SK-N-SH (cell line): ENCODE measurements around the gene NLGN2. TPM values are rescaled to one million over a fixed set of nuclear protein-coding genes. Genes with fewer than 3 reads are reported as not detected.

Experiments
- CTCF ChIA-PET: fragments of 300-600, 350-600 bp; formaldehyde crosslinking; extraction: SDS; loops from one replicate; lab custom pipeline; 2021; lab: Yijun Ruan, JAX
- POLR2A ChIA-PET: fragments of 350-600 bp; sonication (Branson Sonifier 250); formaldehyde crosslinking; extraction: SDS; loops from one replicate; lab custom pipeline; 2020; ENCODE audit warnings: antibody characterized with exemption, inconsistent platforms; lab: Yijun Ruan, JAX
- DNase-seq: peaks from one replicate; pipeline ENCODE4 v3.0.0; 2012
- H2AFZ ChIP-seq: fragments of 200-600 bp; sonication (generic); 2 replicates; pipeline ENCODE4 v1.8.1; 2016; ENCODE audit warnings: antibody characterized with exemption, mild to moderate bottlenecking, low read depth
- H3F3A ChIP-seq: fragments of 200-600 bp; sonication (generic); replicated peaks from 2 replicates; pipeline ENCODE3; 2016; ENCODE audit warnings: antibody characterized with exemption, mild to moderate bottlenecking; ENCODE audit not compliant: insufficient read depth
- H3K27ac ChIP-seq, 2 experiments: fragments of 200-500 bp in 1 of 2; fragments of 200-600 bp in 1 of 2; sonication (Bioruptor generic) in 1 of 2; sonication (generic), shearing (Covaris generic) in 1 of 2; 2 replicates each; pipeline versions ENCODE4 v1.5.1 to v1.6.1; 2014 to 2016; ENCODE audit warnings: low read depth in 2 of 2, inconsistent platforms in 1 of 2, low read length in 1 of 2, mild to moderate bottlenecking in 1 of 2, mixed read lengths in 1 of 2
- H3K27me3 ChIP-seq: fragments of 200-600 bp; sonication (generic), shearing (Covaris generic); 2 replicates; pipeline ENCODE4 v1.6.1; 2016; ENCODE audit warnings: mixed run types; ENCODE audit not compliant: insufficient read depth
- H3K36me3 ChIP-seq, 2 experiments: fragments of 200-500 bp in 1 of 2; fragments of 200-600 bp in 1 of 2; sonication (Bioruptor generic) in 1 of 2; sonication (generic) in 1 of 2; replicated peaks in 1 of 2; 2 replicates each; pipeline versions ENCODE3 to v1.5.1; 2014 to 2016; ENCODE audit warnings: low read length in 1 of 2, mild to moderate bottlenecking in 1 of 2; ENCODE audit not compliant: insufficient read depth in 2 of 2, control insufficient read depth in 1 of 2
- H3K4me1 ChIP-seq, 2 experiments: fragments of 200-500 bp in 1 of 2; fragments of 200-600 bp in 1 of 2; sonication (Bioruptor generic) in 1 of 2; sonication (generic), shearing (Covaris generic) in 1 of 2; 2 replicates each; pipeline versions ENCODE4 v1.5.1 to v1.6.1; 2014 to 2016; ENCODE audit warnings: low read depth in 1 of 2, low read length in 1 of 2, mixed run types in 1 of 2; ENCODE audit not compliant: insufficient read depth in 2 of 2, control insufficient read depth in 1 of 2
- H3K4me2 ChIP-seq: fragments of 200-600 bp; sonication (generic), shearing (Covaris generic); 2 replicates; pipeline ENCODE4 v1.6.1; 2017; ENCODE audit warnings: mixed run types
- H3K4me3 ChIP-seq, 2 experiments: fragments of 200-500 bp in 1 of 2; fragments of 200-600 bp in 1 of 2; sonication (Bioruptor generic) in 1 of 2; sonication (generic), shearing (Covaris generic) in 1 of 2; 2 replicates each; pipeline versions ENCODE4 v1.5.1 to v1.8.1; 2014 to 2016; ENCODE audit warnings: low read depth in 2 of 2, inconsistent platforms in 1 of 2, low read length in 1 of 2, mild to moderate bottlenecking in 1 of 2, mixed read lengths in 1 of 2, moderate library complexity in 1 of 2
- H3K79me2 ChIP-seq: fragments of 200-600 bp; sonication (generic); 2 replicates; pipeline ENCODE4 v1.8.1; 2017; ENCODE audit warnings: mild to moderate bottlenecking; ENCODE audit not compliant: insufficient read depth
- H3K9ac ChIP-seq: fragments of 200-600 bp; sonication (generic); 2 replicates; pipeline ENCODE4 v1.6.1; 2017; ENCODE audit warnings: mixed run types
- H3K9me2 ChIP-seq: fragments of 200-600 bp; sonication (generic); 2 replicates; pipeline ENCODE4 v1.6.1; 2017; ENCODE audit warnings: mixed run types
- H3K9me3 ChIP-seq: fragments of 200-600 bp; sonication (generic); 2 replicates; pipeline ENCODE4 v1.6.1; 2017; ENCODE audit warnings: mixed run types, mild to moderate bottlenecking, moderate library complexity
- H4K20me1 ChIP-seq: fragments of 200-600 bp; sonication (generic); 2 replicates; pipeline ENCODE4 v1.6.1; 2017; ENCODE audit warnings: mild to moderate bottlenecking, mixed run types; ENCODE audit not compliant: insufficient read depth
- CHD2 ChIP-seq: fragments of 150-350 bp; IDR thresholded peaks from 2 replicates; pipeline ENCODE4 v1.6.1; 2018; ENCODE audit warnings: low read length; ENCODE audit not compliant: partially characterized antibody
- FOSL2 ChIP-seq: IDR thresholded peaks from 2 replicates; pipeline ENCODE4 v1.4.0; 2012; ENCODE audit warnings: low read depth, mild to moderate bottlenecking, moderate library complexity, borderline replicate concordance
- FOXM1 ChIP-seq: IDR thresholded peaks from 2 replicates; pipeline ENCODE4 v1.4.0; 2012; ENCODE audit warnings: low read depth, mild to moderate bottlenecking
- IRF3 ChIP-seq: fragments of 150-350 bp; IDR thresholded peaks from 2 replicates; pipeline ENCODE4 v1.6.1; 2016; ENCODE audit warnings: mild to moderate bottlenecking, low read depth, low read length
- MXI1 ChIP-seq: IDR thresholded peaks from 2 replicates; pipeline ENCODE4 v1.6.1; 2012; ENCODE audit warnings: mild to moderate bottlenecking, low read depth, low read length, improper control_type of control experiment
- NFIC ChIP-seq: IDR thresholded peaks from 2 replicates; pipeline ENCODE4 v1.4.0; 2012; ENCODE audit warnings: borderline replicate concordance
- NRF1 ChIP-seq: IDR thresholded peaks from 2 replicates; pipeline ENCODE4 v1.6.1; 2012; ENCODE audit warnings: low read depth, mild to moderate bottlenecking, low read length
- POLR2AphosphoS5 ChIP-seq: IDR thresholded peaks from 2 replicates; pipeline ENCODE4 v1.6.1; 2012; ENCODE audit warnings: low read depth, low read length
- RAD21 ChIP-seq: IDR thresholded peaks from 2 replicates; pipeline ENCODE4 v1.6.1; 2012; ENCODE audit warnings: mild to moderate bottlenecking, low read length
- RXRA ChIP-seq: IDR thresholded peaks from 2 replicates; pipeline ENCODE4 v1.4.0; 2012; ENCODE audit warnings: low read depth, mild to moderate bottlenecking, borderline replicate concordance
- SIN3A ChIP-seq: IDR thresholded peaks from 2 replicates; pipeline ENCODE4 v1.6.1; 2012; ENCODE audit warnings: low read depth, mild to moderate bottlenecking, low read length, moderate library complexity, borderline replicate concordance
- TAF1 ChIP-seq: IDR thresholded peaks from 2 replicates; pipeline ENCODE4 v1.6.1; 2012; ENCODE audit warnings: low read depth, mild to moderate bottlenecking, low read length, moderate library complexity, borderline replicate concordance
- TCF12 ChIP-seq: IDR thresholded peaks from 2 replicates; pipeline ENCODE4 v1.4.0; 2012
- USF1 ChIP-seq: IDR thresholded peaks from 2 replicates; pipeline ENCODE4 v1.4.0; 2012; ENCODE audit warnings: low read depth, borderline replicate concordance
- WGBS: methylation state at CpG from one replicate; pipeline ENCODE4 v1.1.6; 2017; ENCODE audit warnings: low lambda C conversion rate; 5-methylcytosine and 5-hydroxymethylcytosine counted together
- polyA plus RNA-seq, 3 experiments: library from polyadenylated mRNA; depleted of rRNA; stranded (reverse); fragments of >200 nt; gene quantifications; 2 replicates each; pipeline ENCODE4 v1.2.3, GENCODE V29; 2012
- TF ChIP-seq, protein P1 (sequence below): IDR thresholded peaks from 2 replicates; pipeline ENCODE4 v1.4.0; 2012; ENCODE audit warnings: low read depth
- TF ChIP-seq, protein P2 (sequence below): fragments of 200-600 bp; sonication (generic); IDR thresholded peaks from 2 replicates; pipeline ENCODE4 v1.6.1; 2017; ENCODE audit warnings: antibody characterized with exemption, mild to moderate bottlenecking, moderate library complexity
- TF ChIP-seq, protein P3 (sequence below): IDR thresholded peaks from 2 replicates; pipeline ENCODE4 v1.6.1; 2012; ENCODE audit warnings: mild to moderate bottlenecking, low read depth, low read length, moderate library complexity
- TF ChIP-seq, protein P4 (sequence below): IDR thresholded peaks from 2 replicates; pipeline ENCODE4; 2012

Gene NLGN2
- polyA plus RNA-seq, 1 of the 3 experiments (the other 2 are of a cell fraction): 29.9 TPM

- no peak for TF ChIP-seq FOSL2
- TF ChIP-seq SIN3A: no peak
- no peak for TF ChIP-seq RAD21
- no peak for TF ChIP-seq NFIC
- TF ChIP-seq MXI1: no peak
- no peak for TF ChIP-seq RXRA
- no peak for TF ChIP-seq POLR2AphosphoS5
- no peak for TF ChIP-seq USF1
- no peak for TF ChIP-seq FOXM1
- TF ChIP-seq, all 33 proteins: peak for 0
- CTCF ChIA-PET: interaction anchor here (0.7 kb wide), 1 partner anchor 19 kb away, joined by 3 read pairs; the partner anchor contains the start of gene CHRNB1
- DNase-seq: no peak
Observed at GRCh38 chr17:7425756-7426155, 18.1 kb downstream of the NLGN2 start.

GRCh38 chr17:7426203-7426863 lies 18.7 kb downstream of the NLGN2 start:
- no peak overlapping the region for H3K27ac ChIP-seq
- no peak overlapping the region for H3K4me2 ChIP-seq
- no peak overlapping the region for H3K9ac ChIP-seq
- no peaks in the 10 kb centered on the region for H3K36me3 ChIP-seq
- H3F3A ChIP-seq: no peaks in the 10 kb centered on the region
- 87% methylated on average over 30 of the region's 33 CpGs for WGBS
- H3K4me3 ChIP-seq: no peak overlapping the region
- no peaks in the 10 kb centered on the region for H3K4me1 ChIP-seq
- ChIA-PET POLR2A (no interaction called here), CTCF (interaction anchor here (1.6 kb wide), 1 partner anchor 11 kb away, joined by 7 read pairs; no protein-coding TSS in a partner anchor)
- H2AFZ ChIP-seq: no peak overlapping the region
- no peaks in the 10 kb centered on the region for H3K9me3 ChIP-seq
- no peaks in the 10 kb centered on the region for H3K27me3 ChIP-seq
- no peaks in the 10 kb centered on the region for H4K20me1 ChIP-seq
- no peak for DNase-seq
- H3K9me2 ChIP-seq: no peaks in the 10 kb centered on the region
- no peaks in the 10 kb centered on the region for H3K79me2 ChIP-seq
- TF ChIP-seq TAF1: no peak
- TF ChIP-seq, protein P1, sequence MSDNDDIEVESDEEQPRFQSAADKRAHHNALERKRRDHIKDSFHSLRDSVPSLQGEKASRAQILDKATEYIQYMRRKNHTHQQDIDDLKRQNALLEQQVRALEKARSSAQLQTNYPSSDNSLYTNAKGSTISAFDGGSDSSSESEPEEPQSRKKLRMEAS: no peak
- TF ChIP-seq TCF12: no peak
- TF ChIP-seq, protein P2, sequence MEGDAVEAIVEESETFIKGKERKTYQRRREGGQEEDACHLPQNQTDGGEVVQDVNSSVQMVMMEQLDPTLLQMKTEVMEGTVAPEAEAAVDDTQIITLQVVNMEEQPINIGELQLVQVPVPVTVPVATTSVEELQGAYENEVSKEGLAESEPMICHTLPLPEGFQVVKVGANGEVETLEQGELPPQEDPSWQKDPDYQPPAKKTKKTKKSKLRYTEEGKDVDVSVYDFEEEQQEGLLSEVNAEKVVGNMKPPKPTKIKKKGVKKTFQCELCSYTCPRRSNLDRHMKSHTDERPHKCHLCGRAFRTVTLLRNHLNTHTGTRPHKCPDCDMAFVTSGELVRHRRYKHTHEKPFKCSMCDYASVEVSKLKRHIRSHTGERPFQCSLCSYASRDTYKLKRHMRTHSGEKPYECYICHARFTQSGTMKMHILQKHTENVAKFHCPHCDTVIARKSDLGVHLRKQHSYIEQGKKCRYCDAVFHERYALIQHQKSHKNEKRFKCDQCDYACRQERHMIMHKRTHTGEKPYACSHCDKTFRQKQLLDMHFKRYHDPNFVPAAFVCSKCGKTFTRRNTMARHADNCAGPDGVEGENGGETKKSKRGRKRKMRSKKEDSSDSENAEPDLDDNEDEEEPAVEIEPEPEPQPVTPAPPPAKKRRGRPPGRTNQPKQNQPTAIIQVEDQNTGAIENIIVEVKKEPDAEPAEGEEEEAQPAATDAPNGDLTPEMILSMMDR: no peak
- TF ChIP-seq IRF3: no peak
- no peak for TF ChIP-seq POLR2AphosphoS5
- no peak for TF ChIP-seq RAD21
- no peak for TF ChIP-seq FOSL2
- TF ChIP-seq, protein P3, sequence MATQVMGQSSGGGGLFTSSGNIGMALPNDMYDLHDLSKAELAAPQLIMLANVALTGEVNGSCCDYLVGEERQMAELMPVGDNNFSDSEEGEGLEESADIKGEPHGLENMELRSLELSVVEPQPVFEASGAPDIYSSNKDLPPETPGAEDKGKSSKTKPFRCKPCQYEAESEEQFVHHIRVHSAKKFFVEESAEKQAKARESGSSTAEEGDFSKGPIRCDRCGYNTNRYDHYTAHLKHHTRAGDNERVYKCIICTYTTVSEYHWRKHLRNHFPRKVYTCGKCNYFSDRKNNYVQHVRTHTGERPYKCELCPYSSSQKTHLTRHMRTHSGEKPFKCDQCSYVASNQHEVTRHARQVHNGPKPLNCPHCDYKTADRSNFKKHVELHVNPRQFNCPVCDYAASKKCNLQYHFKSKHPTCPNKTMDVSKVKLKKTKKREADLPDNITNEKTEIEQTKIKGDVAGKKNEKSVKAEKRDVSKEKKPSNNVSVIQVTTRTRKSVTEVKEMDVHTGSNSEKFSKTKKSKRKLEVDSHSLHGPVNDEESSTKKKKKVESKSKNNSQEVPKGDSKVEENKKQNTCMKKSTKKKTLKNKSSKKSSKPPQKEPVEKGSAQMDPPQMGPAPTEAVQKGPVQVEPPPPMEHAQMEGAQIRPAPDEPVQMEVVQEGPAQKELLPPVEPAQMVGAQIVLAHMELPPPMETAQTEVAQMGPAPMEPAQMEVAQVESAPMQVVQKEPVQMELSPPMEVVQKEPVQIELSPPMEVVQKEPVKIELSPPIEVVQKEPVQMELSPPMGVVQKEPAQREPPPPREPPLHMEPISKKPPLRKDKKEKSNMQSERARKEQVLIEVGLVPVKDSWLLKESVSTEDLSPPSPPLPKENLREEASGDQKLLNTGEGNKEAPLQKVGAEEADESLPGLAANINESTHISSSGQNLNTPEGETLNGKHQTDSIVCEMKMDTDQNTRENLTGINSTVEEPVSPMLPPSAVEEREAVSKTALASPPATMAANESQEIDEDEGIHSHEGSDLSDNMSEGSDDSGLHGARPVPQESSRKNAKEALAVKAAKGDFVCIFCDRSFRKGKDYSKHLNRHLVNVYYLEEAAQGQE: no peak
- TF ChIP-seq NRF1: no peak
- TF ChIP-seq, protein P4, sequence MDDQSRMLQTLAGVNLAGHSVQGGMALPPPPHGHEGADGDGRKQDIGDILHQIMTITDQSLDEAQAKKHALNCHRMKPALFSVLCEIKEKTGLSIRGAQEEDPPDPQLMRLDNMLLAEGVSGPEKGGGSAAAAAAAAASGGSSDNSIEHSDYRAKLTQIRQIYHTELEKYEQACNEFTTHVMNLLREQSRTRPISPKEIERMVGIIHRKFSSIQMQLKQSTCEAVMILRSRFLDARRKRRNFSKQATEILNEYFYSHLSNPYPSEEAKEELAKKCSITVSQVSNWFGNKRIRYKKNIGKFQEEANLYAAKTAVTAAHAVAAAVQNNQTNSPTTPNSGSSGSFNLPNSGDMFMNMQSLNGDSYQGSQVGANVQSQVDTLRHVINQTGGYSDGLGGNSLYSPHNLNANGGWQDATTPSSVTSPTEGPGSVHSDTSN: no peak
- TF ChIP-seq CHD2: no peak
- TF ChIP-seq RXRA: no peak

More at GRCh38 chr17:7425756-7426155, 18.1 kb downstream of the NLGN2 start:
- H3K9me2 ChIP-seq: no peaks in the 10 kb centered on the region
- 76% methylated on average over 6 of the region's 8 CpGs for WGBS
- H2AFZ ChIP-seq: no peak overlapping the region
- no peak overlapping the region for H3K4me2 ChIP-seq
- POLR2A ChIA-PET: interaction anchor here (0.8 kb wide), 1 partner anchor 21 kb away, joined by 3 read pairs; the partner anchor contains the start of gene TMEM256
- H3K9me3 ChIP-seq: no peaks in the 10 kb centered on the region
- no peaks in the 10 kb centered on the region for H3K79me2 ChIP-seq
- no peak overlapping the region for H3K27ac ChIP-seq
- H4K20me1 ChIP-seq: no peaks in the 10 kb centered on the region
- no peak overlapping the region for H3K9ac ChIP-seq
- H3K27me3 ChIP-seq: no peaks in the 10 kb centered on the region
- H3K36me3 ChIP-seq: no peaks in the 10 kb centered on the region
- H3F3A ChIP-seq: no peaks in the 10 kb centered on the region
- no peak overlapping the region for H3K4me3 ChIP-seq
- no peaks in the 10 kb centered on the region for H3K4me1 ChIP-seq
